Effector memory CD8-positive, alpha-beta T cell (primary cell): ENCODE measurements around the gene LTBP1.

Experiments
- ATAC-seq: fragments of 150-1000 bp; cut with Tn5 transposase; replicated peaks from 2 replicates; pipeline ENCODE4 v1.10.0; 2021; ENCODE audit warnings: mild to moderate bottlenecking, moderate library complexity
- DNase-seq, 3 experiments: peaks; one replicate each; pipeline ENCODE4 v3.0.0; 2021
- H3K27ac Mint-ChIP-seq, 2 donors: one replicate each; pipeline ENCODE4 v1.8.0; 2022; ENCODE audit warnings: mild to moderate bottlenecking in 2 of 2, mixed read lengths in 2 of 2, moderate library complexity in 2 of 2
- H3K27me3 Mint-ChIP-seq, 2 donors: one replicate each; pipeline ENCODE4 v1.8.0; 2022; ENCODE audit warnings: mixed read lengths in 2 of 2
- H3K36me3 Mint-ChIP-seq: one replicate; pipeline ENCODE4 v1.8.0; 2022; ENCODE audit warnings: mild to moderate bottlenecking, moderate library complexity, mixed read lengths; ENCODE audit not compliant: insufficient read depth
- H3K4me1 Mint-ChIP-seq, 2 donors: one replicate each; pipeline ENCODE4 v1.8.0; 2022; ENCODE audit warnings: low read depth in 2 of 2, mixed read lengths in 2 of 2
- H3K4me3 Mint-ChIP-seq, 2 donors: one replicate each; pipeline ENCODE4 v1.8.0; 2022; ENCODE audit warnings: mild to moderate bottlenecking in 2 of 2, mixed read lengths in 2 of 2, moderate library complexity in 2 of 2
- H3K9me3 Mint-ChIP-seq, 2 donors: one replicate each; pipeline ENCODE4 v1.8.0; 2022; ENCODE audit warnings: mixed read lengths in 2 of 2

Gene LTBP1

GRCh38 chr2:33337385-33337960, 390.7 kb downstream of the LTBP1 start:
- Mint-ChIP-seq H3K27ac (no peak overlapping the region), H3K36me3 (no peaks in the 10 kb centered on the region), H3K4me3 (no peak overlapping the region), H3K9me3 (no peaks in the 10 kb centered on the region), H3K27me3 (peaks cover 0 to 14% of the 10 kb centered on the region in 2 donors), H3K4me1 (peaks cover 0 to 1% of the 10 kb centered on the region in 2 donors)
- DNase-seq, result no peak
- no peak for ATAC-seq

GRCh38 chr2:33337981-33338380, 391.2 kb downstream of the LTBP1 start:
- H3K4me3 Mint-ChIP-seq, result no peak overlapping the region
- no peak overlapping the region for H3K27ac Mint-ChIP-seq
- ATAC-seq, result no peak
- no peak for DNase-seq
- no peaks in the 10 kb centered on the region for H3K36me3 Mint-ChIP-seq
- H3K4me1 Mint-ChIP-seq, result peaks cover 0 to 1% of the 10 kb centered on the region in 2 donors
- no peaks in the 10 kb centered on the region for H3K9me3 Mint-ChIP-seq
- H3K27me3 Mint-ChIP-seq, result peaks cover 0 to 14% of the 10 kb centered on the region in 2 donors

GRCh38 chr2:33339269-33339668, 392.5 kb downstream of the LTBP1 start:
- peaks cover 0 to 14% of the 10 kb centered on the region in 2 donors for H3K27me3 Mint-ChIP-seq
- no peaks in the 10 kb centered on the region for H3K9me3 Mint-ChIP-seq
- H3K4me1 Mint-ChIP-seq, result peaks cover 0 to 2% of the 10 kb centered on the region in 2 donors
- H3K36me3 Mint-ChIP-seq, result no peaks in the 10 kb centered on the region
- H3K27ac Mint-ChIP-seq, result no peak overlapping the region
- ATAC-seq (no peak), DNase-seq (no peak)
- no peak overlapping the region for H3K4me3 Mint-ChIP-seq

- Mint-ChIP-seq H3K4me3 (no peak overlapping the region), H3K9me3 (no peaks in the 10 kb centered on the region)
These were observed 393.5 kb downstream of the LTBP1 start for GRCh38 chr2:33340280-33340679.

GRCh38 chr2:33342171-33342570, 395.4 kb downstream of the LTBP1 start:
- H3K36me3 Mint-ChIP-seq, result no peaks in the 10 kb centered on the region
- ATAC-seq (no peak), DNase-seq (no peak)
- H3K27ac Mint-ChIP-seq, result no peak overlapping the region
- no peak overlapping the region for H3K4me3 Mint-ChIP-seq
- H3K4me1 Mint-ChIP-seq, result peaks cover 0 to 5% of the 10 kb centered on the region in 2 donors
- H3K27me3 Mint-ChIP-seq, result peaks cover 0 to 14% of the 10 kb centered on the region in 2 donors
- H3K9me3 Mint-ChIP-seq, result no peaks in the 10 kb centered on the region

More at GRCh38 chr2:33340280-33340679, 393.5 kb downstream of the LTBP1 start:
- Mint-ChIP-seq H3K4me1 (peaks cover 0 to 6% of the 10 kb centered on the region in 2 donors), H3K36me3 (no peaks in the 10 kb centered on the region), H3K27ac (no peak overlapping the region), H3K27me3 (peaks cover 0 to 14% of the 10 kb centered on the region in 2 donors)
- ATAC-seq (no peak), DNase-seq (no peak)

- H3K4me1 Mint-ChIP-seq, result peaks cover 0 to 5% of the 10 kb centered on the region in 2 donors
- ATAC-seq (no peak), DNase-seq (no peak)
- no peaks in the 10 kb centered on the region for H3K36me3 Mint-ChIP-seq
- no peak overlapping the region for H3K27ac Mint-ChIP-seq
- peaks cover 0 to 14% of the 10 kb centered on the region in 2 donors for H3K27me3 Mint-ChIP-seq
- H3K9me3 Mint-ChIP-seq, result no peaks in the 10 kb centered on the region
- no peak overlapping the region for H3K4me3 Mint-ChIP-seq
These were observed 396.0 kb downstream of the LTBP1 start for GRCh38 chr2:33342705-33343104.

- H3K27ac Mint-ChIP-seq, result no peak overlapping the region
- H3K4me1 Mint-ChIP-seq, result peaks cover 0 to 5% of the 10 kb centered on the region in 2 donors
- peaks cover 0 to 12% of the 10 kb centered on the region in 2 donors for H3K27me3 Mint-ChIP-seq
- H3K4me3 Mint-ChIP-seq, result no peak overlapping the region
- ATAC-seq (no peak), DNase-seq (no peak)
- H3K36me3 Mint-ChIP-seq, result no peaks in the 10 kb centered on the region
- H3K9me3 Mint-ChIP-seq, result no peaks in the 10 kb centered on the region
These were observed 396.7 kb downstream of the LTBP1 start for GRCh38 chr2:33343387-33343895.

GRCh38 chr2:33344230-33344629, 397.5 kb downstream of the LTBP1 start:
- H3K9me3 Mint-ChIP-seq, result no peaks in the 10 kb centered on the region
- no peaks in the 10 kb centered on the region for H3K36me3 Mint-ChIP-seq
- H3K27ac Mint-ChIP-seq, result no peak overlapping the region
- DNase-seq (no peak), ATAC-seq (peak; percentile 51)
- peaks cover 0 to 4% of the 10 kb centered on the region in 2 donors for H3K27me3 Mint-ChIP-seq
- peaks cover 0 to 5% of the 10 kb centered on the region in 2 donors for H3K4me1 Mint-ChIP-seq
- H3K4me3 Mint-ChIP-seq, result no peak overlapping the region

- no peaks in the 10 kb centered on the region for H3K27me3 Mint-ChIP-seq
- no peaks in the 10 kb centered on the region for H3K9me3 Mint-ChIP-seq
- ATAC-seq (no peak), DNase-seq (no peak)
- H3K4me1 Mint-ChIP-seq, result peaks cover 0 to 5% of the 10 kb centered on the region in 2 donors
- H3K36me3 Mint-ChIP-seq, result no peaks in the 10 kb centered on the region
- H3K4me3 Mint-ChIP-seq, result no peak overlapping the region
- H3K27ac Mint-ChIP-seq, result no peak overlapping the region
These were observed 401.1 kb downstream of the LTBP1 start for GRCh38 chr2:33347856-33348255.

- Mint-ChIP-seq H3K36me3 (no peaks in the 10 kb centered on the region), H3K4me1 (no peaks in the 10 kb centered on the region), H3K9me3 (peaks cover 4 to 8% of the 10 kb centered on the region in 2 donors), H3K27ac (no peak overlapping the region), H3K27me3 (no peaks in the 10 kb centered on the region), H3K4me3 (no peak overlapping the region)
- ATAC-seq (no peak), DNase-seq (no peak)
These were observed 403.9 kb downstream of the LTBP1 start for GRCh38 chr2:33350632-33351031.

GRCh38 chr2:33351781-33352180, 405.0 kb downstream of the LTBP1 start:
- no peaks in the 10 kb centered on the region for H3K36me3 Mint-ChIP-seq
- H3K4me1 Mint-ChIP-seq, result no peaks in the 10 kb centered on the region
- ATAC-seq (no peak), DNase-seq (no peak)
- H3K4me3 Mint-ChIP-seq, result no peak overlapping the region
- peaks cover 4 to 12% of the 10 kb centered on the region in 2 donors for H3K9me3 Mint-ChIP-seq
- H3K27me3 Mint-ChIP-seq, result no peaks in the 10 kb centered on the region
- H3K27ac Mint-ChIP-seq, result no peak overlapping the region

- ATAC-seq, result no peak
- no peak overlapping the region for H3K27ac Mint-ChIP-seq
- no peaks in the 10 kb centered on the region for H3K27me3 Mint-ChIP-seq
- no peaks in the 10 kb centered on the region for H3K36me3 Mint-ChIP-seq
- H3K4me3 Mint-ChIP-seq, result no peak overlapping the region
- no peaks in the 10 kb centered on the region for H3K4me1 Mint-ChIP-seq
- H3K9me3 Mint-ChIP-seq, result peaks cover 4 to 12% of the 10 kb centered on the region in 2 donors
- DNase-seq, result no peak
These were observed 408.2 kb downstream of the LTBP1 start for GRCh38 chr2:33354981-33355380.

GRCh38 chr2:33358878-33359277, 412.1 kb downstream of the LTBP1 start:
- H3K4me3 Mint-ChIP-seq, result no peak overlapping the region
- H3K27me3 Mint-ChIP-seq, result no peaks in the 10 kb centered on the region
- no peak for DNase-seq
- H3K9me3 Mint-ChIP-seq, result peaks cover 4 to 12% of the 10 kb centered on the region in 2 donors
- H3K4me1 Mint-ChIP-seq, result no peaks in the 10 kb centered on the region
- H3K36me3 Mint-ChIP-seq, result no peaks in the 10 kb centered on the region
- ATAC-seq, result no peak
- no peak overlapping the region for H3K27ac Mint-ChIP-seq
